Erythroblast (primary cell): ENCODE measurements around the gene RIF1.

Source experiments
- GATA1 ChIP-seq: IDR thresholded peaks from 2 replicates; pipeline ENCODE4 v1.6.1; 2011; ENCODE audit warnings: low read depth, mild to moderate bottlenecking, control low read depth, low read length, moderate library complexity
- POLR2A ChIP-seq: IDR thresholded peaks from 2 replicates; pipeline ENCODE4 v1.6.1; 2011; ENCODE audit warnings: mild to moderate bottlenecking, low read length

DNA sequence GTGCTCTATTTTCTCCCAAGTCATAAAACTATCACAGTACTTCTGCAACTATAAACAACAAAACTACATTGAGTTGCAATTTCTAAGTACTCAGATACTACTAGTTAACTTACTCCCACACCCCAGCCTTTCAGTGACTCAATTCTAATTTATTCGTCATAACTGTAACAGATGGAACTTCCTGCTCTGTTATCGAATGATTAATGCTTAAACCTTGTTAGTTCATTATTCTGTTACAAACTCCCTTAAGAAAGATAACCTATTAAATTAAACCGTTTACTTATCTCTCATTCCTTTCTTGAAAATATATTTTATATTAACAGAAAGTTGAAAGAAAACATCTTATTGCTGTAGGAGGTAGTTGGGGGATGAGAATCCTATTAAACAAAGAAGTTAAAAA lies 35.3 kb upstream of the RIF1 start:
- TF ChIP-seq POLR2A (no peak), GATA1 (no peak)
